GM21515 (cell line): Measurements from ENCODE around the gene GRIP1.

ENCODE experiments used
- ATAC-seq: cut with Tn5 transposase; IDR thresholded peaks from one replicate; pipeline ENCODE4 v1.9.1; 2021; ENCODE audit not compliant: unreplicated experiment

GRIP1 gene

DNA sequence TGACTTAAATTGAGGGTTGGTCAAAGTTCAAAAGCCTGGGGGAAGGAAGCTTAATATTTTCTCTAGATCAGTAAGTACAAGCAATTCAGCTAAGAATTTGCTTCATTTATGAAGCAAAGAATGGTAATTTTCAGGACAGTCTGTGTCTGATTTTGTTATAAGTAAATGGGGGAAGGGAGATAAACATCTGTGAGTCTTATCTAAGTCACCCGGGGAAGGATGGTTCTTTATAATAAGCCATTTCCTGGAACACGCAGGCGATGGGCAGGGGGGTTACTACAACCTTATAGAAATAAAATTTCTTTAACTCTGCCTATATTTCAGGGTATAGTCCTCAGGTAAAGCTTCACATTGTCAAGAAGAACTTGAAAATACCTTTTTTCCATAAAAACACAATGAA lies 333.7 kb downstream of the GRIP1 start:
- ATAC-seq, result no peak

DNA sequence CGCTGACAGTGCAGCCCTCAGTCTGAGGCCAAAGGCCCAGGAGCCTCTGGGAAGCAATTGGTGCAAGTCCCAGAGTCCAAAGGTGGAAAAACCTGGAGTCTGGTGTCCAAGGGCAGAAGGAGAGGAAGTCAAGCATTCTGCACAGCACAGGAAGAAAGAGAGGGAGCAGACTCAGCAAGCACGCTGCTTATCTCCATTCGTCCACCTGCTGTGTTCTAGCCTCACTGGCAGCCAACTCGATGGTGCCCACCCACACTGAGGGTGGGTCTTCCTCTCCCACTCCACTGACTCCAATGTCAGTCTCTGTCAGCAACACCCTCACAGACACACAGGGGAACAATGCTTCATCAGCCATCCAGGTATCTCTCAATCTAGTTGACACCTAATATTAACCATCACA lies 337.8 kb downstream of the GRIP1 start:
- ATAC-seq, result no peak

DNA sequence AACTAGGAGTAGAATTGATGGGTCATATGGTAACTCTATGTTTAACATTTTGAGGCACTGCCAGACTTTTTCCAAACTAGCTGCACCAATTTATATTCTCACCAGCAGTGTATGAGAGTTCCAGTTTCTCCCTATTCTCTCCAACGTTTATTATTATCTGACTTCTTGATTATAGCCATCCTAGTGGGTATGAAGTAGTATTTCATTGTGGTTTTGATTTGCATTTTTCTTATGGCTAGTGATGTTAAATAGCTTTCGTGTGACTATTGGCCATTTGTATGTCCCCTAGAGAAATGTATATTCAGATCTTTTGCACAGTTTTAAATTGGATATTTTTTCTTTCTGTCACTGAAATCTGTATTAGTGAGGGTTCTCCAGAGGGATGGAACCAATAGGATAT lies 338.7 kb downstream of the GRIP1 start:
- ATAC-seq, result no peak

DNA sequence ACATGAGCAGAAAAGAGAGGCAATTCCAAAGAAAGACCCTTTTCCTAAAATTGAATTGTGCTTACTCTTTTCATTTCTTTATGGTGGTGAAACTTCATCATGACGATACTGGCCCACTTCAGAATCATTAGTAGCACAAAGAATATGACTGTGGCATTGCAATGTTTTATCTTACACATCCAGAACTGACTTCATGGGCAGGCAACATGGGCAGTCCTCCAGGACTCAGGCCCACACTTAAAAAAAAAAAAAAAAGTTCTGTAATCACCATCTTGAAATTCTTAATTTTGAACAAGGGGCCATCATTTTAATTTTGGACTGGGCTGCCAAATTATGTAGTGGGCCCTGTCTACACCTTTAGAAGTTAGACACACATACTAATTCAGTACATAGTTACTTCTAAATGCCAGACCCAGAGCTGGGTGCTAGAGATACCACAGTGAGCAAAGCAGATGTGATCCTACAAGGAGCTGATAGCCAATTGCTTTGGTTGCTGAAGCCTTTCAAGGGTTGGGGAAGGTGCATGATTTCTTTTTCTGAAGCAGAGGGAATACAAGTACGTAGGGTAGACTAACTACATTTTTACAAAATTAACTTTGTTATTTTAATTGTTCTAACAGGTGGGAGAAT lies 341.4 kb downstream of the GRIP1 start:
- no peak for ATAC-seq

DNA sequence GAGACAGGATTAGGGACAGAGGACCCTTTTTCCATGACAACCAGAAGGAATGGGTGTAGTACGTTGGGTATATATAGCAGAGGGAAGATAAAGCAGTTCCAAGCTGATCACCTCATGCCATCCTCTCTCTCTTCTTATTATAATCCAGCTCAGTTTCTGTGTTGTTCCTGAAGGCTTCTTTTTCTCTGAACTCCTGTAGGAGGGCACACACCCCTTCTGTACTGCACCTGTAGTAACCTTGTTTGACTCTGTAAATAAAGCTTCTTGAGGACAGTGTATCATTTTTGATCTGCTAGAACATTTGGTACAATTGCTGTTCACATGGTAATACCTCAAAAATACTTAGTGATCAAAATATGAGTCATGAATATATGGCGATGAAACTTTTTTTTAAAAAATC lies 343.1 kb downstream of the GRIP1 start:
- ATAC-seq, result no peak

DNA sequence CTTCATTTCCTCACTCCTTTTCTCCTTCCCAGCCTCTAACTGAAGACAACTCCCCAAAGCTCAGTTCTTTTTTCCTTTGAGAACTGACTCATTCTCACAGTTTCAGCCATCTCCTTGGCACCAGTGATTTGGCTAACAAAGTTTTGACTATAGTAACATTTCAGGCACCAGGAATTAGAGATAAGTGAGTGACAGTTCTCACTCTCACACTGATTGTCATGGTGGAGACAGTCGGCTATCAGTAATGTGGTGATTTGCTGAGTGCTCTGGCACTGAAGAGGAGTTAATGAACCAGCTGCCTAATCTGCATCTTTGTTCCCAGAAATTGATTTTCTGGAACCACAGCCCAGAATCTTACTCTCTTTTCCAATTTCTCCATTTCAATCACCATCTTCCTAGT lies 347.1 kb downstream of the GRIP1 start:
- ATAC-seq, result no peak

DNA sequence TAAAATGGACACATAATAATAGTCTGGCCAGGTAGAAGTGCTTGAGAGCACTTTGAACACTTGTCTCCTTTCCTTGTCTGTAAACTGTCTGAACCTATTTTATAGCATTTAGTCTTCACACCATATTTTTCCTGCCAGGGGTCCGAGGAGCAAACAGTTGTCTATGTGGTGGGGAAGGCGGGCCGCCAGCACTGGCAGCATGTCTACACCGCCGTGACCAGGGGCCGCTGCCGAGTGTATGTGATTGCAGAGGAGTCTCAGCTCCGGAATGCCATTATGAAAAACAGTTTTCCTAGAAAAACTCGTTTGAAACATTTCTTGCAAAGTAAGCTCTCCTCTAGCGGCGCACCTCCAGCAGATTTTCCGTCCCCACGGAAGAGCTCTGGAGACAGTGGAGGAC lies 347.9 kb downstream of the GRIP1 start:
- ATAC-seq, result no peak

DNA sequence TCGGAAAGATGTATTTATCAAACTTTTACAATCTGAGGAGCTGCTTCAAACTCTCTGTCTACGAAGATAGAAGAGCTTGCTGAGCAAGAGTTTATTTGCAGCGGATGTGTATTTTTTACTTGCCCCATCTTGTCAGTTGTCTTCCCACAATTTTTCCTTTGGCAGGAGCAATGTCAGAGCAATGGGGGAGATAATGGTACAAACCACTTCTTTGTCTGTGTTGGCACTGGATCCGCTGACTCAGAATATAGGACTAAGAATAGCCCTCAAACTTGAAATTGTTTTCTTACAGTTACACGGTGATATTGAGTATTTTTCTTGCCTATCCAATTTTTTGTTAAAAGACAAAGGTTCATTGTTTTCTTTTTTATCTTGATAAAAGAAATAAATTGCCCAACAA lies 348.9 kb downstream of the GRIP1 start:
- no peak for ATAC-seq

DNA sequence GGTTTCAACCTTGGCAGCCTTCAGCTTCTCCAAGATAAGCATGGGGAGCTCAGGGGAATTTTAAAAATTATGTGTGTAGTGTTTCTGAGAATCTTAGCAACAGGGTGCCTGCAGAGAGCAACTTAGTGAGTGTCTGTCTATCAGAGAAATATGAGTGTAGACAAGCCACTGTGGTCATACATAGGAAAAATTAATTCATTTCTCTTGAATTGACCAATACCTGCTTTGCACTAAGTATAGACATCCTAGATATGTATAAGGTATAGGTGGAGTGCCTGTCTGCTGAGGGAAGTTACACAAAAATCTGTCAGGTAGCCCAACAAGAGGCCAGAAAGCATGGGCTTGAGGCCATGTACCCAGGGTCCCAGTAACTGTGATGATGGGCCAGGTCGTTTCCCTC lies 355.9 kb downstream of the GRIP1 start:
- no peak for ATAC-seq

DNA sequence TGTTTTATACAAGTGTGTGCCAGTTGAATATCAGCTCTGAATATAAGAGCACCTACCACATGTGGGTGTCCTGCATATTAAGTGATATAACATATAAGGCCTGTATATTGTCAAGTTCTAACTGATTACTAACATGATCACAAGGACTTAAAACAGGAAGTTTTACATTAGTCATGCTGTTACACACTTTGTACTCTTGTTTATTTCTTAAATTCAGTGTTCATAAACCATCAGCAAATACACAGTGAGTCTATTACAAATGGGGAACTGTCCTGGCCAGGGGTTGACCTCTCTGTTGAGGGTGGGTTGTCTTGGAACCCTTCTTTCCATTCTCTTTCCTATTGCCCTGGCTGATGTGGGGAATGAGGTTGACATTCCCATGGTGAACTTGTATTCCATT lies 357.4 kb downstream of the GRIP1 start:
- no peak for ATAC-seq

DNA sequence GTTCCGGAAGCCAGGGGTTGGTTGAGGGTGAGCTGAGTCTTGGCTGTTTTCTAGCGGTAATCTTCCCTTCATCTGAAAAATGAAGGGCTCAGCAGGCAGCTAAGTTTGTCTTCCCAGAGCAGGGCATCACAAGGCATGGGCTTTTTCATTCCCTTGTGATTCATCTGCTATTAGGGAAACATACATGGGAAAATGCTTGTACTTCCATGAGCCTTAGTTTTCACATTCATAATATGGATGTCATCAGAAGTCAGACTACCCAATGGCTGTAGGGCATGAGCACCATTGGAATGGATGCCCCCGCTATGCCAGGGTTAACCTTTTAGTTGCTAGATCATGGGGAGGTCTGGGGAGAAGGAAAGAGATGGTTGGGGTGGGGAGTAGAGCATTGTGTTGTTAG lies 357.9 kb downstream of the GRIP1 start:
- no peak for ATAC-seq

DNA sequence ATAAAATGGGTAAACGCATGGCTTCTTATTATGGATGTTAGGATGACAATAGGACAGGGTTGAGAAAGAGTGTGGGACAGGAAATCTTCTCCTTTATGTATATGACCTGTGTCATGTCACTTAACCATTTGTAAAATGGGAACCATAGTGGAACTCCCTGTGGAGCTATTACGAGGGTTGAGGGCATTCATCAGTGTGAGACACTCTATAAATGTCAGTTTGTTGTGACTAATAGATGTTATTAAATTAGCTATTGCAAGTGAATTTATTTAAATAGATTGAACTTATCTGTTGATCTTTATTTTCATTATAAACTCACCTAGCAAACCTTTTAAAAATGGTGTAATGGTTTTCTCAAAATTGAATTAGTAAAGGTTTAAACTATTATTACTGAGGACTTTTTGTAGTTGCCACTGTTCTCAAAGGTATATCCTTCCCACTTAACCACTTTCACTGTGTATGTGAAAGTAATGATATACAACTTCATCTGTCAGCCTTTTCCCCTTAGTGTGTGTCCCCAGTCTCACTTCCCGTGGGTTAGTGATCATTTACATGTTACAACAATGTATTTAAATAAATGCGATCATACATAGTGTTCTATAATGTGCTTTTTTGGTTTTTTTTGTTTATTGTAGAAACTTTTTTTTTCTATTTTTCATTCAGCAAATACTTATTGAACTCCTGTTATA lies 359.5 kb downstream of the GRIP1 start:
- ATAC-seq, result no peak

DNA sequence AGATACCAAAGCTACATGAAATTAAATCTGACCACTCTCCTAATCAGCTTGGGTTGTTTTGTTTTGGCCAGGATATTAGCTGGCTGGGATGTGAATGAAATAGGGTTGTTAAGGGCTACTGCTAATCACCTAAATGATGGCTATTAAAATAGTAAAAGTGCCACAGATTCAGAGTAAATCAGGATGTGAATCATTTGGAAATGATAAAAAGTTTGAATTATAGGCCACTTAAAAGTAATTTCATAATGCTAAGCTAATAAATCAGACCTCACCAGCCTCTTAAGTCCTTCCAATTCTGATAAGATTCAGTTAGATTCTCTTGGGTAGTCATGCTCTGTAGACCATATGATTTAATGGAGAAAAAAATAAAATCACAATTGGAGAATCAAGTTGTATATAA lies 364.6 kb downstream of the GRIP1 start:
- ATAC-seq, result no peak

DNA sequence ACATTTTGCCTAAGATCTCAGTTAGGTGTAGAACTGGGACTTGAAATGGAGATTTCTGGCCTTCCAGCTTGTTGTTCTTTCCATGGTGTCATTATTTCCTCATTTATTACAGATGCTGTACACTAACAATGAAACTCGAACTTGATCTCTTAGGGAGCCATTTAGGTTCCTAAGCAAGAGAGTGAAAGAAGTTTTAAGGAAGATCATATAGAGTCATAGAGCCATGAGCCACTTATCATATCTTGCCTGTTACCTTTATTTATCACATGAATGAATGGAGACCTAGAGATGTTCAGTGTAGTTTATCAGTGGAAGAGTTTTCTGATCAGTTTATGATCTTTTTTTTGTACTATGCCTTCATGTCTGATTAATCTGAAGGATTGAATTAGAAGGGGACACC lies 366.7 kb downstream of the GRIP1 start:
- no peak for ATAC-seq

DNA sequence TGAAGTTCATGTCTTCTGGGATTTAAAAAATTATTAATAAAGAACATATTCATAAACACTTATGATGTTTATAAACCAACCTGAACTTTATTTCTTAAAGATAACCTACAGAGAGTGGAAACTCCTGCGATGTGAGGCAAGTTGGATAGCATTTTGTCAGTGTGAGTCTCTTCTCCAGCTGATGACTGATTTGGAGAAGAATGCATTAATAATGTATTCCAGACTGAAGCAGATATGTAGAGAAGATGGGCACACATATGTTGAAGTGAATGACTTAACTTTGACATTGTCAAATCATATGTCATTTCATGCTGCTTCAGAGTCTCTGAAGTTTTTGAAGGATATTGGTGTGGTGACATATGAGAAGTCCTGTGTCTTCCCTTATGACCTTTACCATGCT lies 369.3 kb downstream of the GRIP1 start:
- ATAC-seq, result no peak

DNA sequence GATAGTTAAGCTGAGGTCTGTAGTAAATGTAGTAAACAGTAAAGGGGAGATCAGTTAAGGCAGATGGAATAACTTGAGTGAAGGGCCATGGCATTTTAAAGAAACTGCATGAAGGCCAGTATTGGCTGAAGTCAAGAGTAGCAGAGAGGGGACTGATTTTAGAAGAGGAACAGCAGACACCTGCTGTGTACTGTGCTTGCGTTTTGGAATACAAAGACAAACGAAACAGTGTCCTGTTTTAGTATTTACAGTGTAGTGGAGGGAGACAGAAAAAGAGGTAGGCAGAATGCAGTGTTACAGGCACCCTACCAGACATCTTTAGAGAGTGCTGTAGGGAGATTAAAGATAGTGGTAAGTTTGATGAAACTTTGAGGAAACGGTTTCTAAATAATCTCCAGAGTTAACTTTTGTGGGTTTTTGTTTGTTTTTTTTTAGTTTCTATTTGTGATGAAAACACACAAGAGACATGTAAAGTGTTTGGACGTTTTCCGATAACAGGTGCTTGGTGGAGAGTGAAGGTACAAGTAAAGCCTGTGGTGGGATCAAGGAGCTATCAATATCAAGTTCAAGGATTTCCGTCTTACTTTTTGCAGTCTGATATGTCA lies 374.5 kb downstream of the GRIP1 start:
- ATAC-seq, result no peak

DNA sequence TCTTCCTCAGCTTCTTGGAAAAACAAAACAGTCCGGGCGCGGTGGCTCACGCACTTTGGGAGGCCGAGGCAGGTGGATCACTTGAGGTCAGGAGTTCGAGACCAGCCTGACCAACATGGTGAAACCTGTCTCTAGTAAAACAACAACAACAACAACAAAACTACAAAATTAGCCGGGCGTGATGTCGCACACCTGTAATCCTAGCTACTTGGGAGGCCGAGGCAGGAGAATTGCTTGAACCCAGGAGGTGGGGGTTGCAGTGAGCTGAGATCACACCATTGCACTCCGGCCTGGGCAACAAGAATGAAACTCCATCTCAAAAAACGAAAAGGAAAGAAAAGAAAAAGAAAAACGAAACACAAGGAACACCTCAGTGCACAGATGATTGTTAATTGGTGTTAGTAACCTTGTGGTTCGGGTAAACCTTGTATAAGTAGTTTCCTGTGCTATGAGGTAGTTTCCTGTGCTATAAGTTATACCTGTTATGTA lies 375.5 kb downstream of the GRIP1 start:
- peak; percentile 40 for ATAC-seq

DNA sequence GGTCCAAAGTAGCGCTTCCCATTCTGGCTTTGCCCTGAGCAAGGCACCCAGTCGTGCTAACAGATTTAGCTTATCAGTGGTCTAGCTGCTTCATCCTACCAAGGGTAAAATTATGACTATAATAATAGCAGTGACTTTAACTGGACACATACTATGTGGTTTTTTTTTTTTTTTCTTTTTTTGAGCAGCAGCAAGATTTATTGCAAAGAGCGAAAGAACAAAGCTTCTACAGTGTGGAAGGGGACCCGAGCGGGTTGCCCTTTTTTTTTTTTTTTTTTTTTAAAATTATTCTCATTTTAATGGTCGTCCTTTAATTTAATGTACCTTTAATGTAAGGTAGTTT lies 376.1 kb downstream of the GRIP1 start:
- no peak for ATAC-seq

DNA sequence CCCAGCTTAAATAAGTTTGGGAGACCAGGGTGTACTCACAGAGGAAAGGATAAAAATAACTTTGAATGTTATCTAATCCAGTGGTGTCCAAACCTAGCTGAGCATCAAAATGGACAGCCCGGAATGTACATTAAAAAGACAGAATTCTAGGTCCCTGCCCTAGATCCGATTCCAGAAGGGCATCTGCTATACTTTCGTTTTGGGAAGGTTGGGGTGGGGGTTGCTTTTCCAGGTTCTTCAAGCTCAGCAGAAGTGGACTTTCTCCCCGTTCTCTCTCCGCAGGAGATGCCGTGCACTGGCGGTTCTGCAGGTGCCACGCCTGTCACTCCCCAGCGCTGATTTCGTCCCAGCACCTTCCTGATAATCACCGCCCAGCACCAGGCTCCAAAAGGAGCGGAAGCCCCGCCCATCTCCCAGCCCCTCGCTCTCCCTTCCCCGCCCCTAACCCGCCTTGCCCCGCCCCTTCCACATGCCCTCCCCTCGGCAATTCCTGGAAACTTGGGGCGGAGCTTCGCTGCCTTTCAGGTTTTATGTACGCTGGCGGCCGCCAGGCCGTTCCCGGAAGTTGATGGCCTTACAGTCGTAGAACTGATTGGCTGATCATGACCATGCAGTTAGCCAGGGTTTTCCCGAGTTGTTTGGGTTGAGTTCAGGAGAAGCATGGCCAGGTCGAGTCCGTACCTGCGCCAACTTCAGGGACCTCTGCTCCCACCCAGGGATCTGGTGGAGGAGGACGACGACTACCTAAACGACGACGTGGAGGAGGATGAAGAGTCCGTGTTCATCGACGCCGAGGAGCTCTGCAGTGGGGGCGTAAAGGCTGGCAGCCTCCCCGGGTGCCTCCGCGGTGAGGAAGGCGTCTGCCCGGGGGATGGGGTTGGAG lies 376.7 kb downstream of the GRIP1 start, which contains the start of gene HELB:
Gene HELB, plus strand, starts transcription at position 550 of the 883 bp plus-strand sequence. Its CDS starts 111 bp downstream, at position 661.
- ATAC-seq, result peak; percentile 91

DNA sequence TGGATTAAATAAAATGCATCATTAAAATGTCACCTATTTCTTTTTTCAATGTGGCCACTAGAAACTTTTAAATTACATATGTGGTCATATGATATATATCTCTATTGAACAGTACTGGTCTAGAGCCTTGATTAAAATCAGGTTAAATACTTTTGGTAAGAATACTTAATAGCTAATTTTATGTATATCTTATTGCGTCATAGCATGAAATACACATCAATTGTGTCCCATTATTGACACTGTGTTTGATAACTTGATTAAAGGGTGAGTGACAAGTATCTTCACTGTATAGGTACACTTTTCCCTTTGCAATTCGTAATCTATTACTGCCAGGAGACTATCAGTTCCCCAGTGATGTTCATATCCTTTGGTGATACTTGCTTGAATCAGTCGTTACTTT lies 381.0 kb downstream of the GRIP1 start:
- ATAC-seq, result no peak
